HG03565 (cell line): ENCODE measurements around the gene DIDO1.

Source experiments
- ATAC-seq: cut with Tn5 transposase; IDR thresholded peaks from one replicate; pipeline ENCODE4 v1.9.1; 2021; ENCODE audit warnings: mild to moderate bottlenecking, moderate library complexity; ENCODE audit not compliant: unreplicated experiment

Gene DIDO1

GRCh38 chr20:62898093-62898964 lies 28.0 kb downstream of the DIDO1 start:
- no peak for ATAC-seq

- ATAC-seq, result no peak
These were observed 28.6 kb downstream of the DIDO1 start for GRCh38 chr20:62897666-62898065.

- ATAC-seq, result no peak
These were observed 29.8 kb downstream of the DIDO1 start for GRCh38 chr20:62896526-62896925.

- ATAC-seq, result no peak
These were observed 30.8 kb downstream of the DIDO1 start for GRCh38 chr20:62895539-62895938.

- no peak for ATAC-seq
These were observed 32.0 kb downstream of the DIDO1 start for GRCh38 chr20:62894261-62894660.

- no peak for ATAC-seq
These were observed 32.6 kb downstream of the DIDO1 start for GRCh38 chr20:62893700-62894099.

GRCh38 chr20:62892348-62893304 lies 33.7 kb downstream of the DIDO1 start:
- ATAC-seq, result no peak

GRCh38 chr20:62891111-62891510 lies 35.2 kb downstream of the DIDO1 start:
- ATAC-seq, result no peak

GRCh38 chr20:62890444-62890843 lies 35.9 kb downstream of the DIDO1 start:
- no peak for ATAC-seq

- ATAC-seq, result no peak
These were observed 36.4 kb downstream of the DIDO1 start for GRCh38 chr20:62889871-62890270.

GRCh38 chr20:62889411-62889810 lies 36.9 kb downstream of the DIDO1 start:
- ATAC-seq, result no peak

GRCh38 chr20:62888910-62889309 lies 37.4 kb downstream of the DIDO1 start:
- no peak for ATAC-seq

- no peak for ATAC-seq
These were observed 37.9 kb downstream of the DIDO1 start for GRCh38 chr20:62888406-62888805.

GRCh38 chr20:62887860-62888239 lies 38.5 kb downstream of the DIDO1 start:
- ATAC-seq, result no peak

GRCh38 chr20:62887152-62887859 lies 39.0 kb downstream of the DIDO1 start:
- ATAC-seq, result no peak

GRCh38 chr20:62886709-62887058 lies 39.6 kb downstream of the DIDO1 start:
- ATAC-seq, result no peak

- no peak for ATAC-seq
These were observed 40.2 kb downstream of the DIDO1 start for GRCh38 chr20:62885896-62886708.

GRCh38 chr20:62885046-62885895 lies 41.0 kb downstream of the DIDO1 start:
- ATAC-seq, result no peak

GRCh38 chr20:62884556-62884955 lies 41.7 kb downstream of the DIDO1 start:
- ATAC-seq, result no peak
